ENCODE results near the gene HS2ST1.
"Not testable (repeated sequence)": the region's sequence is repeated elsewhere in the genome, so short reads cannot be mapped to it uniquely, and the experiment has no call there.

HS2ST1 gene

DNA sequence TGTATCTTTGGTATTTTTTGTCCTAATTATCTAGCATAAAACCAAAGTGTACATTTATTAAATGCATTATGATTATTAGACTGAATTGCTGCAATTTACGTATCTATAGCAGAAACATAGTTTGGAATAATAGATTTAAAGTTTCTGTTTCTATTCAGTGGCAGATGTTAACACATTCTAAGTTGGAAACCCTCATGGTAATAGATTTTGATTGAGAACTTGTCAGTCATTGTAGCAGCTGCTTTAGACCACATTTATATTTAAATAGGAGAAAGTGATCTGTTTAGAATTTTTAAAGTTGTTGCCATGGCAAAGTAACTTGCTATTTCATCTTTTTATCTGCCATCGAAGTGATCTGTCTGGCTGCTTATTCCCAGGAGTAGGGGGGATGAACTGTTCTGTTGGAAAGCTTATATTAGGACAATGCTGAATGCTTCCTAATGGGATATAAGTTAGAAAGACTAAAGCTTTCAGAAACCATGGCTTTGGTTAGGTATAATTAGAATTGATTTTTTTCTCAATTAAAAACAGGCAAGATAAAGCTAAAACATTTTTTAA, 61.6 kb downstream of the HS2ST1 start:
- FAIRE-seq = no peak

- no peak for FAIRE-seq
Observed at GRCh38 chr1:86976664-86977063, 62.2 kb downstream of the HS2ST1 start.

GRCh38 chr1:86981482-86982213, 67.2 kb downstream of the HS2ST1 start:
- no peak for FAIRE-seq

- not testable (repeated sequence) for FAIRE-seq
Observed at GRCh38 chr1:86983677-86984076, 69.2 kb downstream of the HS2ST1 start.

DNA sequence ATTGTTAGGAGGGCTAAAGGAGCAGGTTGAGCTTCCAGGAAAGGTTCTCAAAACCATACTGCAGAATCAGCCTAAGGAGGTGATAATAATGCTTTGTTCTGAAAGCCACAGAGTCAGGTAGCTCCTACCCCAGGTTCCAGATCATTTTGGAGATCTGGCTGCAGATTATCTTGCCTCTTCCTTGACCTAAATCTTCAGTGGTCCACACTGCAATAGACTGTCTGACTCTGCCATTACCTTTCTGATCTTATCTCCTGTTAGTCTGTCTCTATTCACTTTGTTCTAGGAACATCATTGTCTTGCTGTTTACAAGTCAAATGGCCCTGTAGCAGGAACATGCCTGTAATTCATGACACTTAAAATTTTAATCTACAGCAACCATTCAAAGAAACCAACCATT, 73.0 kb downstream of the HS2ST1 start:
- FAIRE-seq = no peak

DNA sequence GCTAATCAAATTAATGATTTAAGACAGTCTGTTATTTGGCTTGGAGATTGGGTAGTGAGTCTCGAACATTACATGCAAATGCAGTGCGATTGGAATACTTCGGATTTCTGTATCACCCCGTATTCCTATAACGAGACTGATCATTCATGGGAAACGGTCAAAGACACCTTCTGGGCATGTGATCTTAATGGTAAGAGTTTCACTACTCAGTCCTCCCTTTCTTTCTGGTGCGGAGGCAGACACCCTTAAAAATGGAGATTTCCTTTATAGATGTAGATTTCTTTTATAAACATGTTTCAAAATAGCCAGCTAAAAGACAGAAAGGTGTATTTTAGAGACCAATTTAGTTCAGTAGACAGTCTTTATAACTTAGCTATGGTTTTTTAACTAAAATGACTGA, 74.4 kb downstream of the HS2ST1 start:
- no peak for FAIRE-seq

- not testable (repeated sequence) for FAIRE-seq
Observed at GRCh38 chr1:86989690-86990089, 75.3 kb downstream of the HS2ST1 start.

- no peak for FAIRE-seq
Observed at GRCh38 chr1:86990826-86991225, 76.4 kb downstream of the HS2ST1 start.

GRCh38 chr1:86991549-86992186, 77.2 kb downstream of the HS2ST1 start:
- FAIRE-seq = no peak

- FAIRE-seq = no peak
Observed at GRCh38 chr1:86992861-86993260, 78.4 kb downstream of the HS2ST1 start.

GRCh38 chr1:86993269-86993985, 79.0 kb downstream of the HS2ST1 start:
- no peak for FAIRE-seq

DNA sequence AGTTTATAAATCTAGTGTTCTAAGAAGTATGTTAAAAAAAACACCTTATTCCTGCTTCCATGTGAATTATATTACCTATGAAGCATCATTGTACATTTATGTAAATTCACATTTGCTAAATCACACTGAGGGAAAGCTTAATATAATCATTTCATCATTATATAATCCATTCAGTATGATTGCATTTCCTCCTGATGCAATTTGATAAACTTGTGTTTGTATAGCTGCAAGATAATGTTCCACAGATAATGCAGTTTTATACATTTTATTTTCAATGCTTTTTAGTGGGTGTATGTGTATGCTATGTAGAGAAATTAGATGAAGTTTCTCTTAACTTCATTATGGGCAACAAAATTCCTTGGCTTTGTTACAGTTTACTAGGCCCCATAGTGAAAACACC, 79.6 kb downstream of the HS2ST1 start:
- no peak for FAIRE-seq

DNA sequence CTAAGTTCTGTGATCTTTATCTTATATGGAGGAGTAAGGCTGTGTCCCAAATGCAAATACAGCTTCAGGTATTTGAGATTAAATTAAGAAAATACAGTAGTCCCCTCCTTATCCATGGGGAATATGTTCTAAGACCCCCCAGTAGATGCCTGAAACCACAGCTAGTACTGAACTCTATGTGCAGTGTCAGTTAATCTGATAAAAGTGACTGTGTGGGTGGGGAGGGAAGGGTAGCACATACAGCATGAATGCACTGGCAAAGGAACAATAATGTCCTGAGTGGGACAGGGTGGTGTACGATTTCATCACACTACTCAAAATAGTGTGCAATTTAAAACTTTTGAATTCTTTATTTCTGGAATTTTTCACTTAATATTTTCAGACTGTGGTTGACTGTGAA, 83.1 kb downstream of the HS2ST1 start:
- no peak for FAIRE-seq

DNA sequence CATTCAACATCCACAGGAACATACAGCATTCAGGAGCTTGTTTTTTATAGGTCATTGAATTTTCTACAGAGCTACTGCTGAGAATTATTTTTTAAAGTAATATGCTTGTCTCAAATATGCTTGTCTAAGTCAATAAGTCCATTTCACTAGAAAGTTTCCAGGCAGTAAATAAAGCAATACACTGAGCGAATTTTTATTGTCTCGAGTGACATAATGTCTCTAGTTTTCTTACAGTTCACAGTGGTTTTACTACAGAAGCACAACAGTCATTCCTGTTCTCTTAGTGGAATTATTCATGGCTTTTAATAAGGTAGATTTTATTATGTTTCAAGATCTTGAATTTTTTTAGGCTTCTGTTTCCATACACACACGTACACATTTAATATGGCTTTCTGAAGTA, 83.8 kb downstream of the HS2ST1 start:
- no peak for FAIRE-seq

GRCh38 chr1:86998727-86999126, 84.3 kb downstream of the HS2ST1 start:
- no peak for FAIRE-seq

- no peak for FAIRE-seq
Observed at GRCh38 chr1:87000460-87000859, 86.0 kb downstream of the HS2ST1 start.

GRCh38 chr1:87004857-87005256, 90.4 kb downstream of the HS2ST1 start:
- no peak for FAIRE-seq

GRCh38 chr1:87007323-87007722, 92.9 kb downstream of the HS2ST1 start:
- FAIRE-seq = no peak

DNA sequence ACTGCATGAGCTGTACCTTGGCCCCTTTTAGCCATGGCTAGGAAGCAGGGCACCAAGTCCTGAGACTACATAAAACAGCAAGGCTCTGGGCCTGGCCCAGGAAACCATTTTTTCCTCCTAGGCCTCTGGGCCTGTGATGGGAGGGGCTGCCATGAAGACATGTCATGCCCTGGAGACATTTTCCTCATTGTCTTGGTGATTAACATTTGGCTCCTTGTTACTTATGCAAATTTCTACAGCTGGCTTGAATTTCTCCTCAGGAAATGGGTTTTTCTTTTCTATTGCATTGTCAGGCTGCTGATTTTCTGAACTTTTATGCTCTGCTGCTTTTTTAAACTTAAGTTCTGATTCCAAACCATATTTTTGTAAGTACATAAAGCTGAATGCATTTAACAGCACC, 99.0 kb downstream of the HS2ST1 start:
- FAIRE-seq = not testable (repeated sequence)

GRCh38 chr1:87017998-87018672, 103.7 kb downstream of the HS2ST1 start:
- FAIRE-seq = no peak

DNA sequence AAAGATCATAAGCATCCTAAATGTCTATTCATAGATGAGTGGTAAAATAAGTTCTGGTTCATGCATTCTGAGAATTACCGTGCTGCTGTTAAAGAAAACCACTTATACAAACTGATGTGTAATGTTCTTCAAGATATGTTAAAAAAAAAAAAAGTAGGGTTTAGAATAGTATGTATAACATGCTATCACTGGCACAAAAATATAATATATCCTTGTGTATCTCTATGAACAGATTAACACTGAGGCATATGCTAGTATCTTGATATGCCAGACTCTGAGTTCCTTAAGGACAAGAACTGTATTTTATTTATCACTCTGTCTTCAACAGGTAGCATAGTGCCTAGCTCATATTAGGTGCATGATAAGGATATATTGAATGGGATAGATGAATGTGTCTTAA, 108.9 kb downstream of the HS2ST1 start:
- FAIRE-seq = no peak

GRCh38 chr1:87024936-87025540, 110.6 kb downstream of the HS2ST1 start:
- peak; percentile 26 for FAIRE-seq

DNA sequence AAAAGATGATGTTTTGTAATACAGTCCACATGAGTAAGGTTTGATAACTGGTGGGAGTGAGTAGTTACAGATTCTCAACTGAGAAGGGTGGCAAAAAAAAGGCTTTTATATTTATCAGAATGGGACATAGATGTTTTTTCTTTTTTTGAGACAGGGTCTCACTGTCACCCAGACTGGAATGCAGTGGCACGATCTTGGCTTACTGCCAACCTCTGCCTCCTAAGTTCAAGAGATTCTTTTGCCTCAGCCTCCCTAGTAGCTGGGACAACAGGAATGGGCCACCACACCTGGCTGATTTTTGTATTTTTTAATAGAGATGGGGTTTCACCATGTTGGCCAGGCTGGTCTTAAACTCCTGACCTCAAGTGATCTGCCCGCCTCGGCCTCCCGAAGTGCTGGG, 113.1 kb downstream of the HS2ST1 start:
- not testable (repeated sequence) for FAIRE-seq
